GM12878 (cell line): ENCODE data around the gene RSRC1. TPM values are rescaled to one million over a fixed set of nuclear protein-coding genes. Genes with fewer than 3 reads are reported as not detected.

Experiments
- ATAC-seq: fragments of 200-7000 bp; cut with Tn5 transposase; 3 replicates; pipeline ENCODE4 v1.9.1; 2020; ENCODE audit warnings: mild to moderate bottlenecking, moderate library complexity
- BruUV-seq: library from RNA; stranded (reverse); fragments of 400-500 nt; replicated peaks from 2 replicates; lab custom pipeline; 2021; lab: Mats Ljungman, UMichigan
- CTCF ChIA-PET: fragments of 300-600 bp; sonication (Branson Sonifier 250); formaldehyde crosslinking; extraction: SDS; loops from one replicate; lab custom pipeline; 2021; ENCODE audit warnings: inconsistent platforms; lab: Yijun Ruan, JAX
- POLR2A ChIA-PET: fragments of 350-600 bp; formaldehyde crosslinking; extraction: SDS; loops from one replicate; lab custom pipeline; 2021; ENCODE audit warnings: inconsistent platforms; lab: Charles Lee
- RAD21 ChIA-PET: fragments of 300-600 bp; sonication (Branson Sonifier 250); formaldehyde crosslinking; loops from one replicate; lab custom pipeline; 2023; ENCODE audit warnings: antibody characterized with exemption; ENCODE audit not compliant: unreplicated experiment; lab: Charles Lee
- SMC1A ChIA-PET: fragments of 300-600 bp; sonication (Branson Sonifier 250); formaldehyde crosslinking; loops from one replicate; lab custom pipeline; 2023; ENCODE audit not compliant: unreplicated experiment, uncharacterized antibody; lab: Charles Lee
- DNase-seq: peaks from one replicate; pipeline ENCODE4 v3.0.0-alpha.2; 2011; ENCODE audit warnings: low read depth, low spot score
- FAIRE-seq: peaks from 3 replicates; lab custom pipeline; 2011; peaks lifted over from hg19 to GRCh38; lab: Jason Lieb, UNC
- H2AFZ ChIP-seq: 2 replicates; pipeline ENCODE4 v1.6.0; 2011; ENCODE audit warnings: low read depth, low read length, control low read depth; ENCODE audit not compliant: control insufficient read depth
- H3K27ac ChIP-seq: 2 replicates; pipeline ENCODE4 v1.5.1; 2011; ENCODE audit warnings: control low read depth; ENCODE audit not compliant: control insufficient read depth, insufficient read depth
- H3K27me3 ChIP-seq, 2 experiments: replicated peaks in 1 of 2; 2 replicates each; pipeline versions ENCODE4 v1.6.0 to v1.6.1; 2011; ENCODE audit warnings: low read length in 1 of 2; ENCODE audit not compliant: control insufficient read depth in 2 of 2, insufficient read depth in 2 of 2
- H3K36me3 ChIP-seq, 2 experiments: 2 replicates each; pipeline ENCODE4 v1.5.1; 2011; ENCODE audit warnings: low read length in 1 of 2; ENCODE audit not compliant: control insufficient read depth in 2 of 2, insufficient read depth in 2 of 2
- H3K4me1 ChIP-seq: 2 replicates; pipeline ENCODE4 v1.6.1; 2011; ENCODE audit warnings: mild to moderate bottlenecking, low read length, moderate library complexity, mixed read lengths; ENCODE audit not compliant: control insufficient read depth, insufficient read depth
- H3K4me2 ChIP-seq: 2 replicates; pipeline ENCODE4 v1.6.0; 2011; ENCODE audit warnings: control low read depth; ENCODE audit not compliant: control insufficient read depth, insufficient read depth
- H3K4me3 ChIP-seq: fragments of 200-600 bp; sonication (generic); 2 replicates; pipeline ENCODE4 v1.5.1; 2016
- H3K79me2 ChIP-seq: 2 replicates; pipeline ENCODE4 v1.6.0; 2011; ENCODE audit warnings: low read length; ENCODE audit not compliant: control insufficient read depth, insufficient read depth
- H3K9ac ChIP-seq: 2 replicates; pipeline ENCODE4 v1.8.0; 2011; ENCODE audit warnings: low read length, control low read depth, mixed read lengths; ENCODE audit not compliant: control insufficient read depth, insufficient read depth
- H3K9me3 ChIP-seq: replicated peaks from 3 replicates; pipeline ENCODE4 v1.5.1; 2011; ENCODE audit warnings: mild to moderate bottlenecking, low read length; ENCODE audit not compliant: control insufficient read depth, insufficient read depth
- H4K20me1 ChIP-seq: 2 replicates; pipeline ENCODE4 v1.6.0; 2011; ENCODE audit not compliant: control insufficient read depth, insufficient read depth
- BCL11A ChIP-seq: IDR thresholded peaks from 2 replicates; pipeline ENCODE4 v1.6.1; 2011; ENCODE audit warnings: low read depth, low read length
- CREB1 ChIP-seq: IDR thresholded peaks from 2 replicates; pipeline ENCODE4 v1.6.1; 2012; ENCODE audit warnings: low read depth, mild to moderate bottlenecking, inconsistent platforms
- ETV6 ChIP-seq, 2 experiments: fragments of 450-650 bp in 1 of 2; IDR thresholded peaks in 1 of 2; conservative IDR thresholded peaks in 1 of 2; 2 replicates each; pipeline ENCODE4 v1.6.1; 2014; ENCODE audit warnings: antibody characterized with exemption in 1 of 2, borderline replicate concordance in 1 of 2, low read depth in 1 of 2, mild to moderate bottlenecking in 1 of 2, moderate library complexity in 1 of 2
- FOXK2 ChIP-seq: fragments of 450-650 bp; IDR thresholded peaks from 2 replicates; pipeline ENCODE4 v1.6.1; 2017; ENCODE audit warnings: mild to moderate bottlenecking, moderate library complexity
- HDAC2 ChIP-seq: fragments of 200-600 bp; sonication (generic); IDR thresholded peaks from 2 replicates; pipeline ENCODE4 v1.6.1; 2017
- KLF5 ChIP-seq: fragments of 450-650 bp; IDR thresholded peaks from 2 replicates; pipeline ENCODE4 v1.6.1; 2014; ENCODE audit warnings: mild to moderate bottlenecking; ENCODE audit not compliant: partially characterized antibody
- MTA2 ChIP-seq: fragments of 450-650 bp; IDR thresholded peaks from 2 replicates; pipeline ENCODE4 v1.6.1; 2016; ENCODE audit warnings: low read depth, mild to moderate bottlenecking, moderate library complexity
- MYC ChIP-seq: IDR thresholded peaks from 2 replicates; pipeline ENCODE4 v1.6.1; 2011; ENCODE audit warnings: mild to moderate bottlenecking, low read length, moderate library complexity, inconsistent platforms; ENCODE audit not compliant: insufficient read depth, insufficient replicate concordance, insufficient read length, severe bottlenecking
- PRDM15 ChIP-seq: fragments of 450-650 bp; formaldehyde crosslinking; IDR thresholded peaks from 2 replicates; pipeline ENCODE4 v1.4.0; 2020; ENCODE audit warnings: mild to moderate bottlenecking, moderate library complexity
- SIN3A ChIP-seq: IDR thresholded peaks from 2 replicates; pipeline ENCODE4 v1.6.1; 2012; ENCODE audit warnings: low read depth, low read length, improper control_type of control experiment
- USF1 ChIP-seq: IDR thresholded peaks from 2 replicates; pipeline ENCODE4 v1.6.1; 2011; ENCODE audit warnings: borderline replicate concordance, low read depth, mild to moderate bottlenecking, moderate library complexity, mixed read lengths, low read length; ENCODE audit not compliant: insufficient read depth; ENCODE audit errors: extremely low read length
- ZNF274 ChIP-seq: IDR thresholded peaks from one replicate; pipeline ENCODE4 v1.8.0; 2011; ENCODE audit not compliant: insufficient read length, insufficient read depth
- whole genome bisulfite sequencing: methylation state at CpG from one replicate; pipeline ENCODE4 v1.1.6; 2016; ENCODE audit warnings: low lambda C conversion rate; ENCODE audit not compliant: insufficient replicate concordance, insufficient coverage; ENCODE audit errors: missing lambda C conversion rate; 5-methylcytosine and 5-hydroxymethylcytosine counted together
- in situ Hi-C: fragments of 300-500 bp; cut with MboI; formaldehyde crosslinking; loops from 9 replicates; pipeline ENCODE4 v1.14.3; 2018; ENCODE audit warnings: mixed read lengths
- intact Hi-C: fragments of 100-400 bp; cut with micrococcal nuclease; formaldehyde crosslinking; loops from one replicate; pipeline ENCODE4 v1.14.2; 2022; ENCODE audit not compliant: unreplicated experiment
- polyA plus RNA-seq, 11 experiments: library from polyadenylated mRNA; depleted of rRNA in 4 of 11; unstranded in 6 of 11; stranded (reverse) in 5 of 11; fragments of >200 nt; fragmentation: Nextera tagmentation in 4 of 11; fragmentation: Illumina TruSeq in 1 of 11; extraction: Ambion mirVana in 4 of 11; extraction: Trizol in 1 of 11; gene quantifications; 1 replicate in 1 of 11; 2 replicates in 10 of 11; pipeline versions ENCODE4 v1.2.1 to v1.2.3, GENCODE V29; 2011 to 2016; ENCODE audit warnings: inconsistent platforms in 2 of 11, missing spikeins in 2 of 11, low read depth in 1 of 11
- total RNA-seq, 4 experiments: library from RNA; depleted of rRNA in 3 of 4; stranded (reverse); fragments of >200 nt in 3 of 4; fragmentation: Illumina TruSeq in 1 of 4; extraction: Trizol in 1 of 4; gene quantifications; 2 replicates each; pipeline versions ENCODE4 v1.2.1 to v1.2.3, GENCODE V29; 2013 to 2021
- TF ChIP-seq, protein P1 (sequence below): fragments of 450-650 bp; IDR thresholded peaks from 2 replicates; pipeline ENCODE4 v1.6.1; 2018; ENCODE audit warnings: mild to moderate bottlenecking, low read depth, moderate library complexity; ENCODE audit not compliant: partially characterized antibody
- TF ChIP-seq, protein P2 (sequence below), 3 experiments: IDR thresholded peaks in 2 of 3; conservative IDR thresholded peaks in 1 of 3; 2 replicates each; pipeline ENCODE4 v1.5.1; 2011; ENCODE audit warnings: low read depth in 3 of 3, low read length in 3 of 3, mild to moderate bottlenecking in 3 of 3, control low read depth in 2 of 3, moderate library complexity in 2 of 3, inconsistent platforms in 1 of 3, mixed read lengths in 1 of 3; ENCODE audit not compliant: control insufficient read depth in 2 of 3, insufficient read depth in 1 of 3; ENCODE audit errors: extremely low read depth in 1 of 3

RSRC1 gene
- total and polyA plus RNA-seq, 10 of the 15 experiments (the other 5 are each of a cell fraction or from before 2014, with no cell fraction given) = 16.4 to 85.9 (median 42.0) TPM

GRCh38 chr3:158460926-158461325, 351.0 kb downstream of the RSRC1 start:
- in situ Hi-C loops (no loop called here), intact Hi-C loops (no loop called here)
- 95% methylated on average over 1 of the region's 1 CpG for WGBS
- TF ChIP-seq USF1 (no peak), ETV6 (conservative IDR thresholded peaks at IDR 0.05 in 1 of 2, IDR thresholded peaks at IDR 0.05 in 1 of 2; ENCODE audit: borderline replicate concordance in 1 of 2, low read depth in 1 of 2) (no peak), BCL11A (no peak), ZNF274 (no peak), CREB1 (no peak), KLF5 (no peak), FOXK2 (no peak), SIN3A (no peak), MTA2 (no peak), MYC (no peak), PRDM15 (CRISPR knock-in tag) (no peak), HDAC2 (no peak)
- TF ChIP-seq, protein P1, sequence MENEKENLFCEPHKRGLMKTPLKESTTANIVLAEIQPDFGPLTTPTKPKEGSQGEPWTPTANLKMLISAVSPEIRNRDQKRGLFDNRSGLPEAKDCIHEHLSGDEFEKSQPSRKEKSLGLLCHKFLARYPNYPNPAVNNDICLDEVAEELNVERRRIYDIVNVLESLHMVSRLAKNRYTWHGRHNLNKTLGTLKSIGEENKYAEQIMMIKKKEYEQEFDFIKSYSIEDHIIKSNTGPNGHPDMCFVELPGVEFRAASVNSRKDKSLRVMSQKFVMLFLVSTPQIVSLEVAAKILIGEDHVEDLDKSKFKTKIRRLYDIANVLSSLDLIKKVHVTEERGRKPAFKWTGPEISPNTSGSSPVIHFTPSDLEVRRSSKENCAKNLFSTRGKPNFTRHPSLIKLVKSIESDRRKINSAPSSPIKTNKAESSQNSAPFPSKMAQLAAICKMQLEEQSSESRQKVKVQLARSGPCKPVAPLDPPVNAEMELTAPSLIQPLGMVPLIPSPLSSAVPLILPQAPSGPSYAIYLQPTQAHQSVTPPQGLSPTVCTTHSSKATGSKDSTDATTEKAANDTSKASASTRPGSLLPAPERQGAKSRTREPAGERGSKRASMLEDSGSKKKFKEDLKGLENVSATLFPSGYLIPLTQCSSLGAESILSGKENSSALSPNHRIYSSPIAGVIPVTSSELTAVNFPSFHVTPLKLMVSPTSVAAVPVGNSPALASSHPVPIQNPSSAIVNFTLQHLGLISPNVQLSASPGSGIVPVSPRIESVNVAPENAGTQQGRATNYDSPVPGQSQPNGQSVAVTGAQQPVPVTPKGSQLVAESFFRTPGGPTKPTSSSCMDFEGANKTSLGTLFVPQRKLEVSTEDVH = no peak
- TF ChIP-seq, protein P2, sequence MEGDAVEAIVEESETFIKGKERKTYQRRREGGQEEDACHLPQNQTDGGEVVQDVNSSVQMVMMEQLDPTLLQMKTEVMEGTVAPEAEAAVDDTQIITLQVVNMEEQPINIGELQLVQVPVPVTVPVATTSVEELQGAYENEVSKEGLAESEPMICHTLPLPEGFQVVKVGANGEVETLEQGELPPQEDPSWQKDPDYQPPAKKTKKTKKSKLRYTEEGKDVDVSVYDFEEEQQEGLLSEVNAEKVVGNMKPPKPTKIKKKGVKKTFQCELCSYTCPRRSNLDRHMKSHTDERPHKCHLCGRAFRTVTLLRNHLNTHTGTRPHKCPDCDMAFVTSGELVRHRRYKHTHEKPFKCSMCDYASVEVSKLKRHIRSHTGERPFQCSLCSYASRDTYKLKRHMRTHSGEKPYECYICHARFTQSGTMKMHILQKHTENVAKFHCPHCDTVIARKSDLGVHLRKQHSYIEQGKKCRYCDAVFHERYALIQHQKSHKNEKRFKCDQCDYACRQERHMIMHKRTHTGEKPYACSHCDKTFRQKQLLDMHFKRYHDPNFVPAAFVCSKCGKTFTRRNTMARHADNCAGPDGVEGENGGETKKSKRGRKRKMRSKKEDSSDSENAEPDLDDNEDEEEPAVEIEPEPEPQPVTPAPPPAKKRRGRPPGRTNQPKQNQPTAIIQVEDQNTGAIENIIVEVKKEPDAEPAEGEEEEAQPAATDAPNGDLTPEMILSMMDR (IDR thresholded peaks at IDR 0.05 in 2 of 3, conservative IDR thresholded peaks at IDR 0.05 in 1 of 3; ENCODE audit: control insufficient read depth in 2 of 3, extremely low read depth in 1 of 3, insufficient read depth in 1 of 3, low read depth in 3 of 3, low read length in 3 of 3) = no peak

More at GRCh38 chr3:158460926-158461325, 351.0 kb downstream of the RSRC1 start:
- H3K79me2 ChIP-seq = no peaks in the 10 kb centered on the region
- POLR2A ChIA-PET = no interaction called here
- no peaks in the 10 kb centered on the region for H3K4me1 ChIP-seq
- CTCF ChIA-PET = no interaction called here
- H4K20me1 ChIP-seq = no peaks in the 10 kb centered on the region
- RAD21 ChIA-PET = no interaction called here
- no peak overlapping the region for H3K4me3 ChIP-seq
- H3K27ac ChIP-seq = no peak overlapping the region
- H3K9ac ChIP-seq = no peak overlapping the region
- H3K27me3 ChIP-seq = no peaks in the 10 kb centered on the region
- no TSS peak for BruUV-seq
- no peak overlapping the region for H3K4me2 ChIP-seq
- DNase-seq (no peak), ATAC-seq (no peak), FAIRE-seq (no peak)
- no peak overlapping the region for H2AFZ ChIP-seq
- SMC1A ChIA-PET = no interaction called here
- H3K36me3 ChIP-seq = no peaks in the 10 kb centered on the region
- no peaks in the 10 kb centered on the region for H3K9me3 ChIP-seq
